CD4-positive, alpha-beta T cell treated with Interleukin-12 subunit alpha and Interleukin-12 subunit beta, for 1 hour (primary cell): ENCODE data around the gene IPO5.
"Not testable (repeated sequence)": the region's sequence is repeated elsewhere in the genome, so short reads cannot be mapped to it uniquely, and the experiment has no call there.

Source experiments
- DNase-seq: peaks from one replicate; pipeline ENCODE4 v3.0.0-alpha.2; 2020

Gene IPO5

GRCh38 chr13:97953376-97953970 lies at the start of gene IPO5:
Gene IPO5 (plus strand): TSS chr13:97953675. CDS start chr13:97976697, 23,022 bp downstream.
- DNase-seq, result no peak

GRCh38 chr13:97904059-97904458 lies 49.4 kb upstream of the IPO5 start:
- no peak for DNase-seq

GRCh38 chr13:97905517-97905916 lies 48.0 kb upstream of the IPO5 start:
- no peak for DNase-seq

- no peak for DNase-seq
Measured at GRCh38 chr13:97911311-97912138, 42.0 kb upstream of the IPO5 start.

- DNase-seq, result no peak
Measured at GRCh38 chr13:97912139-97912535, 41.3 kb upstream of the IPO5 start.

- DNase-seq, result no peak
Measured at GRCh38 chr13:97913206-97913605, 40.3 kb upstream of the IPO5 start.

GRCh38 chr13:97914540-97914939 lies 38.9 kb upstream of the IPO5 start:
- no peak for DNase-seq

- DNase-seq, result no peak
Measured at GRCh38 chr13:97921176-97921816, 32.2 kb upstream of the IPO5 start.

GRCh38 chr13:97928301-97928700 lies 25.2 kb upstream of the IPO5 start:
- DNase-seq, result no peak

- no peak for DNase-seq
Measured at GRCh38 chr13:97932036-97932435, 21.4 kb upstream of the IPO5 start.

GRCh38 chr13:97932647-97933046 lies 20.8 kb upstream of the IPO5 start:
- no peak for DNase-seq

GRCh38 chr13:97933776-97934175 lies 19.7 kb upstream of the IPO5 start:
- no peak for DNase-seq

GRCh38 chr13:97934590-97934989 lies 18.9 kb upstream of the IPO5 start:
- no peak for DNase-seq

GRCh38 chr13:97935071-97935470 lies 18.4 kb upstream of the IPO5 start:
- no peak for DNase-seq

GRCh38 chr13:97936036-97936435 lies 17.4 kb upstream of the IPO5 start:
- no peak for DNase-seq

- no peak for DNase-seq
Measured at GRCh38 chr13:97938706-97939475, 14.6 kb upstream of the IPO5 start.

GRCh38 chr13:97944396-97945029 lies 9.0 kb upstream of the IPO5 start:
- DNase-seq, result no peak

GRCh38 chr13:97945342-97945741 lies 8.1 kb upstream of the IPO5 start:
- DNase-seq, result no peak

- DNase-seq, result no peak
Measured at GRCh38 chr13:97945792-97946419, 7.6 kb upstream of the IPO5 start.

GRCh38 chr13:97946951-97947588 lies 6.4 kb upstream of the IPO5 start:
- DNase-seq, result no peak

GRCh38 chr13:97948041-97948440 lies 5.4 kb upstream of the IPO5 start:
- no peak for DNase-seq

- not testable (repeated sequence) for DNase-seq
Measured at GRCh38 chr13:97949316-97949715, 4.2 kb upstream of the IPO5 start.
